ENCODE results near the gene UBE2O. TPM values are rescaled to one million over a fixed set of nuclear protein-coding genes. Genes with fewer than 3 reads are reported as not detected.

UBE2O gene
- total and polyA plus RNA-seq, 2 experiments from 2014 or later, result 30.4 to 79.4 TPM

DNA sequence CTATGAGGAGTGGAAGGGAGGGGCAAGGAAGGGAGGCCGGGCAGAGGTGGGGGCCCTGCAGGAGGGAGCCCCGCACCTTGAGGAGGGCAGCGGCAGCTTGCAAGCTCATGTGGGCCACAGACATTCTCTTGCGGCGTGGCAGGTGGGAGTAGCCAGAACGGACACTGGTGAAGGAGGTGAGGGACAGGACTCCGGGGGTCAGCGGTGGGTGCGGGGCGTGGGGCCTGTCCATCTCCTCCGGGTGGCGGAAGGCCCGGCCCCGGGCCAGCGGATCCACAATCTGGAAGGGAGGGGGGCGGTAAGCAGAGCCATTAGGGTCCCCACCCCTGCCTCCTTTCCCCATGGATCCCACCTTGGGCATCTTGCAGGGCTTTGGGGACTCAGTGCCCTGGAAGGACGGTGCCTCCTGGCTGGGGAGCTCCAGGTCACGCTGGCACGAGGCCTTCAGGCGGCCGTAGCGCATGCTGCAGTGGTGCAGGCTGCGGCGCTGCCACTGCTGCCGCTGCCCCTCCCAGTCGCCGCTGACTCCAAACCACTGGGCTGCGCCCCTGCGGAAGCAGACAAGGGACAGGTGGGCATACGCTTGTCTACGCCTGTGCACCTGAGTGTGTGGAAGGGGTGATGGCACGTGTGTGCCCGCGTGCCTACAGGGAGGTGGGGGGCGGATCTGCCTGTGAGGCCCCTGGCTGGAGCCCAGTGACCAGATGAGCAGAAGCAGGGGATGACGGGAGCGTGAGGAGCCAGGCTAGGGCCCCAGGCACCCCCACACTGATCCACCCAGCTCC, 26.0 kb upstream of the UBE2O start (continued):
- TF ChIP-seq, protein P1, sequence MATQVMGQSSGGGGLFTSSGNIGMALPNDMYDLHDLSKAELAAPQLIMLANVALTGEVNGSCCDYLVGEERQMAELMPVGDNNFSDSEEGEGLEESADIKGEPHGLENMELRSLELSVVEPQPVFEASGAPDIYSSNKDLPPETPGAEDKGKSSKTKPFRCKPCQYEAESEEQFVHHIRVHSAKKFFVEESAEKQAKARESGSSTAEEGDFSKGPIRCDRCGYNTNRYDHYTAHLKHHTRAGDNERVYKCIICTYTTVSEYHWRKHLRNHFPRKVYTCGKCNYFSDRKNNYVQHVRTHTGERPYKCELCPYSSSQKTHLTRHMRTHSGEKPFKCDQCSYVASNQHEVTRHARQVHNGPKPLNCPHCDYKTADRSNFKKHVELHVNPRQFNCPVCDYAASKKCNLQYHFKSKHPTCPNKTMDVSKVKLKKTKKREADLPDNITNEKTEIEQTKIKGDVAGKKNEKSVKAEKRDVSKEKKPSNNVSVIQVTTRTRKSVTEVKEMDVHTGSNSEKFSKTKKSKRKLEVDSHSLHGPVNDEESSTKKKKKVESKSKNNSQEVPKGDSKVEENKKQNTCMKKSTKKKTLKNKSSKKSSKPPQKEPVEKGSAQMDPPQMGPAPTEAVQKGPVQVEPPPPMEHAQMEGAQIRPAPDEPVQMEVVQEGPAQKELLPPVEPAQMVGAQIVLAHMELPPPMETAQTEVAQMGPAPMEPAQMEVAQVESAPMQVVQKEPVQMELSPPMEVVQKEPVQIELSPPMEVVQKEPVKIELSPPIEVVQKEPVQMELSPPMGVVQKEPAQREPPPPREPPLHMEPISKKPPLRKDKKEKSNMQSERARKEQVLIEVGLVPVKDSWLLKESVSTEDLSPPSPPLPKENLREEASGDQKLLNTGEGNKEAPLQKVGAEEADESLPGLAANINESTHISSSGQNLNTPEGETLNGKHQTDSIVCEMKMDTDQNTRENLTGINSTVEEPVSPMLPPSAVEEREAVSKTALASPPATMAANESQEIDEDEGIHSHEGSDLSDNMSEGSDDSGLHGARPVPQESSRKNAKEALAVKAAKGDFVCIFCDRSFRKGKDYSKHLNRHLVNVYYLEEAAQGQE (IDR thresholded peaks at IDR 0.05; ENCODE audit: unreplicated experiment), result no peak
- TF ChIP-seq, protein P2, sequence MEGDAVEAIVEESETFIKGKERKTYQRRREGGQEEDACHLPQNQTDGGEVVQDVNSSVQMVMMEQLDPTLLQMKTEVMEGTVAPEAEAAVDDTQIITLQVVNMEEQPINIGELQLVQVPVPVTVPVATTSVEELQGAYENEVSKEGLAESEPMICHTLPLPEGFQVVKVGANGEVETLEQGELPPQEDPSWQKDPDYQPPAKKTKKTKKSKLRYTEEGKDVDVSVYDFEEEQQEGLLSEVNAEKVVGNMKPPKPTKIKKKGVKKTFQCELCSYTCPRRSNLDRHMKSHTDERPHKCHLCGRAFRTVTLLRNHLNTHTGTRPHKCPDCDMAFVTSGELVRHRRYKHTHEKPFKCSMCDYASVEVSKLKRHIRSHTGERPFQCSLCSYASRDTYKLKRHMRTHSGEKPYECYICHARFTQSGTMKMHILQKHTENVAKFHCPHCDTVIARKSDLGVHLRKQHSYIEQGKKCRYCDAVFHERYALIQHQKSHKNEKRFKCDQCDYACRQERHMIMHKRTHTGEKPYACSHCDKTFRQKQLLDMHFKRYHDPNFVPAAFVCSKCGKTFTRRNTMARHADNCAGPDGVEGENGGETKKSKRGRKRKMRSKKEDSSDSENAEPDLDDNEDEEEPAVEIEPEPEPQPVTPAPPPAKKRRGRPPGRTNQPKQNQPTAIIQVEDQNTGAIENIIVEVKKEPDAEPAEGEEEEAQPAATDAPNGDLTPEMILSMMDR (conservative IDR thresholded peaks at IDR 0.05; ENCODE audit: low read depth in 2 of 2), result no peak
- TF ChIP-seq, protein P3, sequence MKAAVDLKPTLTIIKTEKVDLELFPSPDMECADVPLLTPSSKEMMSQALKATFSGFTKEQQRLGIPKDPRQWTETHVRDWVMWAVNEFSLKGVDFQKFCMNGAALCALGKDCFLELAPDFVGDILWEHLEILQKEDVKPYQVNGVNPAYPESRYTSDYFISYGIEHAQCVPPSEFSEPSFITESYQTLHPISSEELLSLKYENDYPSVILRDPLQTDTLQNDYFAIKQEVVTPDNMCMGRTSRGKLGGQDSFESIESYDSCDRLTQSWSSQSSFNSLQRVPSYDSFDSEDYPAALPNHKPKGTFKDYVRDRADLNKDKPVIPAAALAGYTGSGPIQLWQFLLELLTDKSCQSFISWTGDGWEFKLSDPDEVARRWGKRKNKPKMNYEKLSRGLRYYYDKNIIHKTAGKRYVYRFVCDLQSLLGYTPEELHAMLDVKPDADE (IDR thresholded peaks at IDR 0.05), result no peak
- no peak for TF ChIP-seq NANOG (IDR thresholded peaks at IDR 0.05; ENCODE audit: borderline replicate concordance)

DNA sequence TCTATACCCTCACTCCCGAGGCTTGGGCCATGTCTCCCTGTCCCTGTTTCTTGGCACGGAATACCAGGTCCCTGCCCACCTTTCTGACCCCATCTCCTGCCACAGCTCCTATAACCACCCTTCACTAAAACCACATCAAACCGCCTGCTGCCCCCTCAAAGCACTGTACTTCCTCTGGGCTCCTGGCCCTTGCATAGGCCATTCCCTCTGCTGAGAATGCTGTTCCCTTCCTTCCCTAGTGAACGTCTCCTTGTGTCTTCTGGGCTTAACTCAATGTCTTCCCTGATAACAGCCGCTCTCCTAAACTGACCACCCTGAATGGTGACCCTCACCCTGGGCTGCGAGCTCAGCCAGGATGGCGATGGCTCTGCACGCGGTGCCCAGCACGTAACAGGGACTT, 25.1 kb upstream of the UBE2O start:
- H3K4me3 ChIP-seq, result no peak overlapping the region
- peaks cover 3% of the 10 kb centered on the region; the same call in 1 of the 3 replicates for H3K36me3 Mint-ChIP-seq (ENCODE audit: low read depth)
- no peaks in the 10 kb centered on the region for H3F3A ChIP-seq (replicated peaks; ENCODE audit: low read depth)
- no peaks in the 10 kb centered on the region for H3K4me1 Mint-ChIP-seq
- no peak overlapping the region for H3K27ac Mint-ChIP-seq
- no peak overlapping the region for H3K4me2 ChIP-seq
- H4K20me1 ChIP-seq (replicated peaks; ENCODE audit: insufficient read depth), result no peaks in the 10 kb centered on the region
- ATAC-seq, result no peak
- no peaks in the 10 kb centered on the region for H3K27me3 ChIP-seq (ENCODE audit: insufficient read depth)
- DNase-seq (ENCODE audit: low spot score), result no peak
- H3K27ac ChIP-seq (ENCODE audit: low read depth), result no peak overlapping the region
- H3K4me1 ChIP-seq (ENCODE audit: insufficient read depth), result no peaks in the 10 kb centered on the region
- no peaks in the 10 kb centered on the region for H3K79me2 ChIP-seq (replicated peaks; ENCODE audit: insufficient read depth)
- no peak overlapping the region for H3K4me3 Mint-ChIP-seq
- peaks cover 11% of the 10 kb centered on the region for H3K27me3 Mint-ChIP-seq (ENCODE audit: insufficient read depth, low read depth, poor library complexity)
- H3K36me3 ChIP-seq (ENCODE audit: insufficient read depth), result no peaks in the 10 kb centered on the region
- H3K9me2 ChIP-seq (ENCODE audit: insufficient read depth), result no peaks in the 10 kb centered on the region
- no peak overlapping the region for H2AFZ ChIP-seq
- H3K9me3 Mint-ChIP-seq, result no peaks in the 10 kb centered on the region
- TF ChIP-seq POLR2AphosphoS5 (IDR thresholded peaks at IDR 0.05; ENCODE audit: low read depth) (no peak), NANOG (IDR thresholded peaks at IDR 0.05; ENCODE audit: borderline replicate concordance) (no peak), ZNF331 (CRISPR knock-in tag; IDR thresholded peaks at IDR 0.05; ENCODE audit: low read depth) (no peak), EZH2 (IDR thresholded peaks at IDR 0.05; ENCODE audit: low read depth, unreplicated experiment) (no peak), EZH2phosphoT487 (IDR thresholded peaks at IDR 0.05; ENCODE audit: unreplicated experiment) (no peak), ZNF114 (CRISPR knock-in tag; IDR thresholded peaks at IDR 0.05) (no peak), JUNB (IDR thresholded peaks at IDR 0.05; ENCODE audit: unreplicated experiment) (no peak), STAT1 (IDR thresholded peaks at IDR 0.05; ENCODE audit: unreplicated experiment) (no peak), CREB1 (CRISPR knock-in tag; IDR thresholded peaks at IDR 0.05; ENCODE audit: low read depth) (no peak)
- TF ChIP-seq, protein P3 (IDR thresholded peaks at IDR 0.05), result no peak
- TF ChIP-seq, protein P1 (IDR thresholded peaks at IDR 0.05; ENCODE audit: unreplicated experiment), result no peak
- TF ChIP-seq, protein P2 (conservative IDR thresholded peaks at IDR 0.05; ENCODE audit: low read depth in 2 of 2), result no peak

All from GM23338 (cell line).